ENCODE measurements around the gene SGCA. TPM values are rescaled to one million over a fixed set of nuclear protein-coding genes. Genes with fewer than 3 reads are reported as not detected.

SGCA gene
- total RNA-seq, 2 donors from 2014 or later = 0.51 to 2.6 TPM

DNA sequence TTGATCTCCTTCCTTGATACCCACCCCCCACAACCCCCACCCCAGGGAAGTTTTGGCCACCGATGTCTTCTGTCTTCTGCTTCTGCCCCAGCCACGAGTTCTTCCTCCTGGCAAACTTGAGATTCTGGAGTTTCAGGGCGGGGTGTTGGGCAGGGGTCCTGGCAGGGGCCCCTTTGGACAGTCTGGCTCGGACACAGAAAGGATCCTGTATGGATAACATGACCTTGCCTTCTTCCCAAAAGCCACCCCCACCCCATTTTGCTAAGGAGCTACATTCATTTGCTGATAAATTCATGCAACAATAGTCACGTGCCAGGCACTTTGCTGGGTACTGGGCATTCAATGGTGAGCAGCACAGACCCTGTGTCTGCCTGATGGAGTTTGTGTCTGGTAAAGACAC lies 41.5 kb downstream of the SGCA start:
- H3K27me3 Mint-ChIP-seq (ENCODE audit: insufficient read depth) = peaks cover 49% of the 10 kb centered on the region
- H3K36me3 Mint-ChIP-seq (ENCODE audit: low read depth) = no peaks in the 10 kb centered on the region
- peaks cover 51% of the 10 kb centered on the region for H3K4me1 Mint-ChIP-seq
- Histone ChIP-seq H3K27me3 (ENCODE audit: control insufficient read depth, insufficient read depth, low read length, poor library complexity, severe bottlenecking) (peaks cover 6% of the 10 kb centered on the region), H3K9me3 (ENCODE audit: control insufficient read depth, low read length) (no peaks in the 10 kb centered on the region), H3K27ac (ENCODE audit: low read depth, low read length) (no peak overlapping the region), H3K36me3 (ENCODE audit: control insufficient read depth, insufficient read depth, low read length) (no peaks in the 10 kb centered on the region), H3K4me3 (ENCODE audit: low read length) (no peak overlapping the region), H3K9ac (ENCODE audit: extremely low read depth, low read length, poor library complexity, severe bottlenecking) (no peak overlapping the region), H3K4me1 (ENCODE audit: control insufficient read depth, insufficient read depth, low read length) (peaks cover 23% of the 10 kb centered on the region)
- no peak overlapping the region for H3K27ac Mint-ChIP-seq
- WGBS, 2 experiments (ENCODE audit: insufficient coverage in 1 of 2, insufficient read length in 1 of 2) = 78 to 79% methylated on average over 4 to 5 of the region's 5 CpGs
- no peak overlapping the region for H3K4me3 Mint-ChIP-seq
- TF ChIP-seq, protein P1, sequence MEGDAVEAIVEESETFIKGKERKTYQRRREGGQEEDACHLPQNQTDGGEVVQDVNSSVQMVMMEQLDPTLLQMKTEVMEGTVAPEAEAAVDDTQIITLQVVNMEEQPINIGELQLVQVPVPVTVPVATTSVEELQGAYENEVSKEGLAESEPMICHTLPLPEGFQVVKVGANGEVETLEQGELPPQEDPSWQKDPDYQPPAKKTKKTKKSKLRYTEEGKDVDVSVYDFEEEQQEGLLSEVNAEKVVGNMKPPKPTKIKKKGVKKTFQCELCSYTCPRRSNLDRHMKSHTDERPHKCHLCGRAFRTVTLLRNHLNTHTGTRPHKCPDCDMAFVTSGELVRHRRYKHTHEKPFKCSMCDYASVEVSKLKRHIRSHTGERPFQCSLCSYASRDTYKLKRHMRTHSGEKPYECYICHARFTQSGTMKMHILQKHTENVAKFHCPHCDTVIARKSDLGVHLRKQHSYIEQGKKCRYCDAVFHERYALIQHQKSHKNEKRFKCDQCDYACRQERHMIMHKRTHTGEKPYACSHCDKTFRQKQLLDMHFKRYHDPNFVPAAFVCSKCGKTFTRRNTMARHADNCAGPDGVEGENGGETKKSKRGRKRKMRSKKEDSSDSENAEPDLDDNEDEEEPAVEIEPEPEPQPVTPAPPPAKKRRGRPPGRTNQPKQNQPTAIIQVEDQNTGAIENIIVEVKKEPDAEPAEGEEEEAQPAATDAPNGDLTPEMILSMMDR (conservative IDR thresholded peaks at IDR 0.05) = no peak
- no peaks in the 10 kb centered on the region for H3K9me3 Mint-ChIP-seq
- no peak for DNase-seq

DNA sequence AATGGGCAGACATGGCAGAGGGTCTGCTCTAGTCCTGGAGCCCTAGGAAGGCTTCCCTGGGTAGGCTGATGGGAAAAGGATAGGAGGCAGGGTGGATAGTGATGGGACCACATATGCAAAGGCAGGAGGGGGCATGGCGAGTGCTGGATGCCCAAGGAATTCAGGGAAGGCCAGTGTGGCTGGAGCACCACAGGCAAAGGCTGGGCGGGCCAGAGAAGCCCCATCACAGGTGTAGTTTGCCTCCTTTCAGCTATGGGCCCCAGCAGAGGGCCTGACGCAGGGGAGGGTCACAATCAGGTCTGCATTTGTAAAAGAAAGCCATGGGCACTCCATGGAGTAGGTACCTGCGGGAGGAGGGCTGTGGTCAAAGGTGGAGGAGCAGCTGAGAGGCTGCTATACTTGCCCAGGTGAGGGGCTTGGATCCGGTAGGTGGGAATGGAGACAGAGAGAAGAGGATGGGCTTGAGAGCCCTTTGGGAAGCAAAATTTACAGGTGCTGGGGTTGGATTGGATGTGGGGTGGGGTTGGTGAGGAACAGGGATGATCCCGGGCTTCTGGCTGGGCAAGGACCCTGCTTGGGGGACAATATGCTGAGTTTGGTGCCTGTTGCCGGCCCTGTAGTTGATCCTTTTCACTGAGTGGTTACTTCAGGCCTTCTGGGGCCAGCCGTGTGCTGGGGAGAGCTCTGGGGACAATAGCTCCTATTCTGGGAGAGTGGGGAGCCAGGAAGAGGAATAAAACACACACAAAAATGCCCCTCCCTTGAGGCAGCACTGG lies 42.2 kb downstream of the SGCA start:
- Mint-ChIP-seq H3K4me3 (no peak overlapping the region), H3K36me3 (ENCODE audit: low read depth) (no peaks in the 10 kb centered on the region), H3K9me3 (no peaks in the 10 kb centered on the region), H3K4me1 (peaks cover 58% of the 10 kb centered on the region), H3K27me3 (ENCODE audit: insufficient read depth) (peaks cover 42% of the 10 kb centered on the region), H3K27ac (peak overlapping the region; percentile 15)
- Histone ChIP-seq H3K9me3 (ENCODE audit: control insufficient read depth, low read length) (no peaks in the 10 kb centered on the region), H3K4me1 (ENCODE audit: control insufficient read depth, insufficient read depth, low read length) (peaks cover 24% of the 10 kb centered on the region), H3K9ac (ENCODE audit: extremely low read depth, low read length, poor library complexity, severe bottlenecking) (no peak overlapping the region), H3K36me3 (ENCODE audit: control insufficient read depth, insufficient read depth, low read length) (no peaks in the 10 kb centered on the region), H3K4me3 (ENCODE audit: low read length) (no peak overlapping the region), H3K27me3 (ENCODE audit: control insufficient read depth, insufficient read depth, low read length, poor library complexity, severe bottlenecking) (no peaks in the 10 kb centered on the region), H3K27ac (ENCODE audit: low read depth, low read length) (no peak overlapping the region)
- TF ChIP-seq, protein P1 (conservative IDR thresholded peaks at IDR 0.05) = no peak
- WGBS, 2 experiments (ENCODE audit: insufficient coverage in 1 of 2, insufficient read length in 1 of 2) = 84% methylated on average over 4 to 8 of the region's 8 CpGs
- peak; percentile 86 for DNase-seq

DNA sequence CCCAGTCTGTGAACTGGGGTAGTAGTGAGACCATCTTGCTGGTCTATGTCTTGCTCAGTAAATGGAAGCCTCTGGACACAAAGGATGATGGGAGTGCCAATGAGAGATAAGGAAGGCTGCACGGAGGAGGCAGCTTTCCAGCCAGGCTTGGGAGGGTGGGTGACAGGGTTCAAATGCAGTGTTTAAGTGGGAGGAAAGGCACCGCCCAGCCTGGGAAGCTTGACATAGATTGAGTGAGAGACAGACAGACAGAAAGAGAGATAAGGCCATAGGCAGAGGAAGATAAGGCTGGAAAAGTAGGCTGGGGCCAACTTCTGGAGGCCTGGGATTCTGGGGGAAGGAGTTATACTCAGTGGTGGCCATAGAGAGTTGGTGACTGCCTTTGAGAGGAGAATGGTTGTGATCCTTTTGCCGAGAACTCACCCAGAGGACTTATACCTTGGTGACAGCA lies 42.8 kb downstream of the SGCA start:
- WGBS, 2 experiments (ENCODE audit: insufficient coverage in 1 of 2, insufficient read length in 1 of 2) = 79 to 88% methylated on average over 3 of the region's 3 CpGs
- Mint-ChIP-seq H3K27me3 (ENCODE audit: insufficient read depth) (peaks cover 36% of the 10 kb centered on the region), H3K4me1 (peaks cover 65% of the 10 kb centered on the region), H3K9me3 (no peaks in the 10 kb centered on the region), H3K36me3 (ENCODE audit: low read depth) (no peaks in the 10 kb centered on the region), H3K27ac (peak overlapping the region; percentile 77), H3K4me3 (no peak overlapping the region)
- Histone ChIP-seq H3K4me1 (ENCODE audit: control insufficient read depth, insufficient read depth, low read length) (peaks cover 24% of the 10 kb centered on the region), H3K27me3 (ENCODE audit: control insufficient read depth, insufficient read depth, low read length, poor library complexity, severe bottlenecking) (no peaks in the 10 kb centered on the region), H3K36me3 (ENCODE audit: control insufficient read depth, insufficient read depth, low read length) (no peaks in the 10 kb centered on the region), H3K9me3 (ENCODE audit: control insufficient read depth, low read length) (no peaks in the 10 kb centered on the region), H3K4me3 (ENCODE audit: low read length) (no peak overlapping the region), H3K27ac (ENCODE audit: low read depth, low read length) (no peak overlapping the region), H3K9ac (ENCODE audit: extremely low read depth, low read length, poor library complexity, severe bottlenecking) (no peak overlapping the region)
- peak; percentile 72 for DNase-seq
- TF ChIP-seq, protein P1 (conservative IDR thresholded peaks at IDR 0.05) = no peak

All from endodermal cell (in vitro differentiated cells).